Anterior cingulate cortex (tissue), 58 donors: ENCODE measurements around the gene LDLRAD4.
A peak's percentile ranks its signal among the peaks of the same experiment; 100 is the strongest.

ENCODE experiments used
- DNase-seq, 58 donors: peaks; one replicate each; lab custom pipeline; 2025; lab: John Stamatoyannopoulos, UW

The LDLRAD4 gene

DNA sequence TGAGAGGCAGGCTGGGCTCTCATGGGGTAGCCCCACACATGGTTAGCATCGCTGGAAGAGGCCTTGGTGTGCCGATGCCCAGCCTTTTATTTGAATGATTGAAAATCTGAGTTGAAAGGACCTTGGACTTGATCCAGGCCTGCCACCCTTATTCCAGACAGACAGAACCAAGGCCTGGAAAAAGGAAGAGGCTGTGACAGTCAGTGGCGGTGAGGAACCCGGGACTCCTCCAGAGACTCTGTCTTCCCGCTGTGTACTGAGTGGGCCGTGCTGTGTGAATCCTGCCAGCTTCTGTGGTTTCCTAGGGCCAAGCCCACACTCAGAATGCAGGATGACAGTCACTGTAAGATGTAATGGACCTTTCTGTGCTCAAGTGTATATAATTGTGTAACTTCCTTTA, 218.5 kb downstream of the LDLRAD4 start:
- no peak for DNase-seq

DNA sequence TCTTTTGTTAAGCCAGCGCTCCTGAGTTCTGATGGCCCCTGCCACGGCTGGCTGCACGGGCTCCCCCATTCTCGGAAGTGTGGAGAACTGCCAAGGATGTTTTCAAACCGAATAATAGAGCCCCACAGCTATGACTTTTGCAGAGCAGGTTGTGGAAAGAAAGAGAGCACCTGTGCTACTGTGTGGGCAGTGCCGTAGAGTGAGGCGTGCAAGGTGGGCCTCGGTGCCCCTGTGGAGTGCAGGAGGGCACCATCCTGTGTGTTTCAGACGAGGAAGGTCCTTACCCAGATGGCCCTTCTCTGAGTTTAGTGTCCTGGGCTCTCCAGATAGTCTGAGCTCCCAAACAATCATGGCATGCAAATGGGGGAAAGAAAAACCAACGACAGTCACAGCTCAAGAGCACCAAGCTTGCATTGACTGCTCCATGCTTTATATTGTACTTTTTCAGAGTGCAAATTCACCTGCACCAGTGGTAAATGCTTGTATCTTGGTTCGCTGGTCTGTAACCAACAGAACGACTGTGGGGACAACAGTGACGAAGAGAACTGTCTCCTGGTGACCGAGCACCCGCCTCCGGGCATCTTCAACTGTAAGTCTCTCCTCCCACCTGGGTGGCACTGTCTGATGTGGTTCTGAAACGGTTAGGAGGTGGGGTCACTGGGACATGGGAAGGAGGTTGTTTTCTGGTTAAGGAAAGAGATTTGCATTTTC, 219.4 kb downstream of the LDLRAD4 start:
- no peak for DNase-seq

DNA sequence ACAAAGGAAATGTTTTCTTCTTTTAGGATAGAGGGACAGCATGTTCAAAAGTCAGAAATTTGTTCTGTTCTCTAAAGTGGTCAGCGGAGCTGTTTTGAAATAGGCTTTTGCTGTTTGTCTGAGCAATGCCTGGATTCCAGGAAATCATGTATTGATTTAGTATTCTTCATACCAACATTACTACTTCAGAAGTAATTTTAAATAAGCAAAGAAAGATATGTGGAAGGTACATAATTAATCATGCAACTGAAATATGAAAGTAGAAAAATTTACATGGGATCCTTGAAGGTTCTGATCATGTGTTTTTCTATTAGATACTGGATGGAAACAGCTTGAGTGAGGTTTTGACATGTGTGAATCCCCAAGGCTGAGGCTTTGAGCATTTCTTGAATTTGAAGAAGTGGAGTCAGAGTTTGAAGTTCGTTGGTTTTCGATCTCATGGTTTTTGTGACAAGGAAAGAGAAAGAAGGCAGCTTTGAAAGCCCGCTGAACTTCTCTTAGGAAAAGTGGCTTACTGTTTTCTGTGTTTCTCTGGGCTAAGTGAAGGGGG, 220.0 kb downstream of the LDLRAD4 start:
- no peak for DNase-seq

DNA sequence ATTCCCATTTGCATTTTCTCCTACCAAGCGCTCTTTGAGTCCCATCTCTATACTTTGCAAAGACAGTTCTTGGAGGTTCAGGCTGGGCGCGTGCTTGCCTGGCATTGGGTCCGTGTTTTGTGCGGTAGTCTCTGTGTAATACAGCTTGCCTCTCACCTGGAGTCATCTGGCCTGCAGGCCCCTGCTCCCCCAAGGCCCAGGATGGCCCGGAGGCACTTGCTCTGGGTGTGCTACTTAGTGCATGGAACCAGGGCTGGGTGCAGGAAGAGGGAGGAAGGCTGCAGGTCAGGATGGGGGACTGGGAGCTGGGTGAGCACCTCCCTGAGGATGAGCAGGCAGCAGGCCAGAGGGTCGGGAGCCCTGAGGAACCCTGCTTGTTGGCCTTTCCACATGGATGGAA, 220.9 kb downstream of the LDLRAD4 start:
- no peak for DNase-seq

DNA sequence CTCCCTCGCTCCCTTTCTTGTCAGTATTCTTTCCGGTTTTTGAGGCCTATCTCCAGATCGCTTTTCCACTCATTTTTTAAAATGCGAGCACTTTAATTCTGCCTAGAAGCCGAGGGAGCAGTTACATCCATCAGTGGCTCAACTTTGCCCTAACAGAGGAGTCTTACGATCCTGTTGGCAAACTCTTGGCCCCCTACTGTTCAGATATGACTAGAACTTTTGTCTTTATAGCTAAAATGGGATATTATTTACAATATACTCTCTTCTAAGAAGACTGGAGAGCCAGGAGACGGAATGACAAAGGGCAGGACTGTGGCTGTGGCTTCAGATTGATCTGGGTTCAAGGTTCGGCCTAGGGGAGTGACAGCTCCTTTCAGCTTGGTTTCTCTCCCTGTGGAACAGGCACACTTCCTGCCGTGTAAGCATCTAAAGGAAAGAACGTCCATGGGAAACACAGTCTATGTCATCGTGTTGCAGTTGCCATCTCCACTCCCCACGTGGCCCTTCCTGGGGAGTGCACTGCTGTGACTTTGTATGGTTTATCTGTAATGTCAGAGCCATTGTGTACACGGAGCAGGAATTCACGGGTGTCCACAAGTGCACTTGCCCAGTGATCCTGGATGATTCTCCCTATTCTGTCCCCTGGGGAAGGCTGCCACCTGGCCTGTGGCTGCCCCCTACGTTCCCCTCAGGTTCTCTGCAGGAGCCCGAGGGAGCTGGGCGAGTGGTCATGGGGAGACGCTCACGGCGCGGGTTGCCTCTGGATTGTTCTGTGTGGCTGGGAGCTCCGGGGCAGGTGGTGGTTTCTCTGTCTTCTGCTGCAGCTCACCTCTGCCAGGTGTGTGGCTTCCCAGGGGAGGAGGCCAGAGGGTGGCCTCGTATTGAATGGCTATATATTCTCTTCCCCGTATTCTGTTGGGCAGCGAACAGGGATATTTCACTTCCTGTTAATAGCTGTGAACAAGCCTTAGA, 222.0 kb downstream of the LDLRAD4 start:
- no peak for DNase-seq

DNA sequence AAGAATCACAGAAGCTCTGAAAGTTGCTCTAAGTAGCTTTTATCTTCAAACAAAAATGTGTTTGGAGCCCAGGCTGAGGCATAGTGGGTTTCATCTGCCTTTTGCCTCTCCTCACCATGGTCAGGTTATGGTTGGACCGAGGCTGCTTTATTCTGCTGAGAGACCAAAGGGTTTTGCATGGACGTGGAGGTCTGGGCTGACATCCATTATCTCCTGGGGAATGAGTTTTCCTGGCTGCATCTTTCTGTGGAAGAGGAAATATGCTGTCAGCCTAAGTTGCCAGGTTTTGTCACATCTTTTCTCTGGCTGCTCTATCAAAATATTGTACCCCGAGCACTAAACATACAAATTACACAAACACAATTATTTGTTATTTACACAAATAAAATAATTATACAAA, 223.2 kb downstream of the LDLRAD4 start:
- DNase-seq, result no peak

DNA sequence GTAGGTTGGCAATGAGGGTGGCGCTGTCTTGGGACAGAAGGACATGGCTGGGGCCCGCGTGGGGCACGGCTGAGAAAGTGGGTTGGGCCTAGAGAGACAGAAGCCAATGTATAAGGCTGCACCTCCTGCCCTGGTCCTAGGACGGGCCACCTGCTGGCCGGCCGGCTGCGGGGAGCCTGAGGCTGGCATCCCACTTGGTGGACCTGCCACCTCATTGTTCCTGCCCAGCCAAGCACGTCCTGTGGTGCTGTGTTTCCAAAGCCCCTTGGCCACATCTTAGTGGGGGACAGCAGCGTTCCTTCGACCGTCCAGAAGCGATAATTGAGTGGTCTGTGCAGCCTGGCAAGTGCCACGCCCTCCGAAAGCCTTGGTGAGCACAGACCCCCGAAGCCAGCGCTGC, 223.9 kb downstream of the LDLRAD4 start:
- no peak for DNase-seq

DNA sequence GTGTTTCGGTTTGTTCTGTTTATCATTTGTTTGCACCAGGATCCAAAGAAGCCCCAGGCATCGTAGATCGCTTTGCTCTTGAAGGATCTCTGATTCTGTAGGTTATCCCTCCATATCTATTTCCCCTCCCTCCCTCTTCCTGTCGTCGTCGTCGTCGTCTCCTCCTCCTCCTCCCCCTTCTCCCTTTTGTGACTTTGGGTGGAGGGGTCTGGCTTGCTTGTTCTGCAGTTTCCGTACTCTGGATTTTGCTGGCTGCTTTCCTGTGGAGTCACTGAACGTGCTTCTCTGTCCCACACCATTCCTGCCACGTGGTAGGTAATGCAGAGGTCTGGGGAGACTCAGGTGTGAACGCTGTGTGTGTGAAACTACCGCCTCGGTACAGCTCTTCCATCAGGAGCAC, 225.0 kb downstream of the LDLRAD4 start:
- DNase-seq, result no peak

DNA sequence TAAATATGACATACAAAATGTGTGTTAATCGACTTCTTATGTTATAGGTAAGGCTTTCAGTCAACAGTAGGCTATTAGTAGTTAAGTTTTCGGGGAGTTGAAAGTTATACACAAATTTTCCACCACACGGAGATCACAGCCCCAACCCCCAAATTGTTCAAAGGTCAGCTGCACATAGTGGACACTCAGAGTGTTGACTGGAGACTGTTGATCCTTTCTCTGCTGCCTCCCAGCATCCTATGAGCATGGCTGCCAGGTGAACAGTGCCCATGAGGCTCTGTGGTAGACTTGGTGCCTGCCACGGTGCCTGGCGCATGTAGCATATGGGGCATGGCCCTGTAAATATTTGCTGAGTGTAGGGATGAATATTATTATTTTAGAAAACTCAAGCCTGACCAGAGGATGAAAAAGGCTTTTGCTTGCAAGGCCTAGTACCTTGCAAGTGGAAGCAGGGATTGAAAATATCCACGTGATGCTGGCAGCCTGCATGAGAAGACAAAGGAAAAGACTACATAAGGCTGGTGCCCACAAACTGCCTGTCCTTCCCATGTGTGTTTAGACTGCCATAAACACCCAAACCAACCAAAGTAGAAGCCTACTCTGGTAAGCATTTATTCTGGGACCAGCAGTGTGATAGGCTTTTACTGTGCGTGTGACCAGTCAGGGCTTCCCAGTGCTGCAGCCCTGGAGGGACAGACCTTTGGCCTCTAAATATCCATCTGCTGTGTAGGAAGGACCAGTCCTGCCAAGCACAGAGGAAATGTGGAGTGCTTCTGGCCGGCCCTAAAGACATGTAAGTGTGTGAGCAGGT, 226.1 kb downstream of the LDLRAD4 start:
- DNase-seq, result no peak

DNA sequence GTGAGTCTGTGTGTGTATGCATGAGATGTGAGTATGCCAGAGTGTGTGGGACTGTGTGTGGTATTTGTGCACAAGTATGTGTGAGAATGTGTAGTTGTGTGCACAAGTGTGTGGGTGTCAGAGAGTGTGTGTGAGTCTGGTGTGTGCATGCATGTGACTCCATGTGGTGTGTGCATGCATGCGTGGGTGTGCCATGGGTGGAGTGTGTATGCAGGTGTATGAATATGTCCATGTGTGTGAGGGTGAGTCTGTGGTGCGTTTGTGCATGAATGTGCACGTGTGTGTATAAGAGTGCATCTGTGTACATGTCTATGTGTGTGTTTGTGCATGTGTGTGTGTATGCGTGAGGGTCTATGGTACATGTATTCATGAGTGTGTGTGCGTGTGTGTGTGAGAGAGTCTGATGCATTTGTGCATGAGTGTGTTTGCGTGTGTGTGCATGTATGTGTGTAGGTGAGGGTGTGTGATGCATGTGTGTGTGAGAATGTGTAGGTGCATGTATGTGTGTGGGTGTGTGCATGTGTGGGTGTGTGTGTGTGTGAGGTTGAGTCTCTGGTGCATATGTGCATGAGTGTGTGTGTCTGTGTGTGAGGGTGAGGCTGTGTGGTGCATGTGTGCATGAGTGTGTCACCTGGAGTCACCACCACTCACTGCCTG, 226.8 kb downstream of the LDLRAD4 start:
- DNase-seq, result no peak

DNA sequence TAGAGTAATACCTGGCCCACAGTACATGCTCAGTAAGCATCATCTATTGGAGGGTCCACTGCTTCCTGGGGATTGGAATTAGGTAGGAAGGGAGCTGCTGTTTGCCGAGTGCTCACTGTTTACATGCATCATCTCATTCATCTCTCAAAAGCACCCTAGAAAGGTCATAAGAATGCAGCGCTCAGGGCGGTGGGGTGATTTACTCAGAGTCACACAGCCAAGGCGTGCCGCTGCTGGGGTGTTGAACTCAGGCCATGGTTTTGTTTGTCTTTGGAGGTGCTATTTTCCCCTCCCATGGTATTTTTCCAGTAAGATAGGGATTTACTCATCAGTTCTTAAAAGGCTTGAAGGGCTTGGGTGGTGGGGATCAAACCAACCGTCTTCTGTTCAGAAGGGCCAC, 227.5 kb downstream of the LDLRAD4 start:
- no peak for DNase-seq

DNA sequence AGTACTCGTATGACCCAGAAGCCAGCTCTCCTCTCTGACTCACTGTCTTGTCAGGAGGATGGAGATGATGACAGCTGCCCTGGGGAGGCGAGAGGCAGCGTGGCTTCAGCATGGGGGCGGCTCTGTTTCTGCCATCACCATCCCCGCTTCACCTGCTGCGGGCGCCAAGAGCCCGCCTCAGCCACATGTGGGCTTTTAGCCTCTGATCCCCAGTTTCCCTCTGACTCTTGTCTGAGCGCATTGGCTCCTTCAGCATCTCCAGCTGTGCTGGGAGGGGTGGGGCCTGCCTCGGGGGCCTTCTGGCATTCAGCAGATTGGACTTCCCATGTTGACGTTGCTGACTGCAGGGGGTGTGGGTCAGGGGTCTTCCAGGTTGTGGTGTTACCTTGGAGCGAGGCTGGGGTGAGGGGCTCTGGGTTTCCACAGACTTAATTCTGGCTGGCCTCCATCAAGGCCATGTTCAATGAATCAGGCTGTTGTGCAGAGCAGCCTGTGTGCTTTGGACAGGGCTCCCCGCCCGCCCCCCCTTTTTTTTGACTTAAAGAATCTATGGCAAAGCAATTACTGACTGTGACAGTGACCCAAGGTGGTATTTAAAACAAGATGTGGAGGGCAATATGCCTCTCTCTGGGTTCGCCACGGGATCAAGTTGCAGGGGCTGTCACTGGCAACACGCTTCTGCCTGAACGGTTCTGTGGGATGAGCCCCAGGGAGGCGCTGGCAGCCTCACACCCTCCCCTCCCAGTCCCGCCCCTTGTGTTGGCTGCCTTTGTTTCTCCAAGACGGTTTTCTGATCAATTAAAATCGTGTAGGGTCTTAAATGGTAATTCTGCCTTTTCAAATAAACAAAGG, 228.3 kb downstream of the LDLRAD4 start:
- DNase-seq, result no peak

DNA sequence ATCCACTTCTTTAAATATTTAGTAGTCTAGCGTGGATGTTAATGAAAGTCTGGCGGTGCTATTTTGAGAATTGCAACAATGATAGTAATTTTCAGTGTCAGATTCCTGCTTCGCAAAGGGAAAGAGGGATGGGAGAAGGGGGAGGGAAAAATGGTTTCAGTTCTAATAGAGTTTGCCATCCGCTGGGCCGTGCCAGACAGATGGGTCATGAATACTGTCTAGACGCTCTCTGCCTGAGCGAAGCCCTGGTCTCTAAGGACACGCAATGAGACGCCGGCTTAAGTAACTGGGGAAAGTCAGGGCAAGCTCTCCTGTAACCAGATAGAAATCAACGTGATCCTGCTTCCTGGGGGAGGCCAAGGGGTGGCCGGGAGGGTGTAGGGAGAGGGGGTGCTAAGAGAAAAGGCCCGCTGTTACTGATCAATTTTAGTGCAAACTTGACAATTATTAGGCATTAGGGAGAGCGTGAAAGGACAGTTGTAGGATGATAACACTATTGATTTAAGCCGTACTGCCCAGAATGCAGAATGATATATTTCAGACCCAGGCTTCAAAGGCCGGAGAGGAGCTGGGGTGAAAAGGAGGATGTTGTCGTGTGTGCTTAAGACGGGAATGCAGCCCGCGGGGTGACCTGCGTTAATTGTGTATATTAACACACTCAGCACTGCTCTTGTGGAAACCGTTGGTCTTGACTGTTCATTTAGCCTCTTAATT, 229.2 kb downstream of the LDLRAD4 start:
- peak in 9 of 58 donors; percentile 14 to 56 (median 28) for DNase-seq

DNA sequence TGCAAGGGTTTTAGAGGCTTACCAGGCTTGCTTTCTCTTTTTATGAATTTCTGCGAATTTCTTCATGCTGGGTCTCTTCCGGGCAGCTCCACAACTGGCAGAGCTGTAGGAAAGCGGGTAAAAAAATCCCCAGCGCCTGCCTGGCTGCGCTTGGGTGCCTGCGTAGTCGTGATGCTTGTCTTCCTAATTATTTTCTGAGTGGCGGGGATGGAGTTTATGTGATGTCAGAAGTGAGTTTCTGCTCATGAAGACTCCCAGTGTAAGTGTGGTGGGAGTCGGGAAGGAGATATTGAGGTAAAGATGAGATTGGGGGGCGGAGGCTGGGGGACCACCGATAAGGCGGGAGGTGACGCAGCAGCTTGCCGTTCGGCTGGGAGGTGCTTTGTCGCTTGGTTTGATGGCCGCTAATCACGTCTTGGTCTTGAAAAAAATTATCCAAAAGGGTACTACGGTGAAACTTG, 229.8 kb downstream of the LDLRAD4 start:
- DNase-seq, result no peak

DNA sequence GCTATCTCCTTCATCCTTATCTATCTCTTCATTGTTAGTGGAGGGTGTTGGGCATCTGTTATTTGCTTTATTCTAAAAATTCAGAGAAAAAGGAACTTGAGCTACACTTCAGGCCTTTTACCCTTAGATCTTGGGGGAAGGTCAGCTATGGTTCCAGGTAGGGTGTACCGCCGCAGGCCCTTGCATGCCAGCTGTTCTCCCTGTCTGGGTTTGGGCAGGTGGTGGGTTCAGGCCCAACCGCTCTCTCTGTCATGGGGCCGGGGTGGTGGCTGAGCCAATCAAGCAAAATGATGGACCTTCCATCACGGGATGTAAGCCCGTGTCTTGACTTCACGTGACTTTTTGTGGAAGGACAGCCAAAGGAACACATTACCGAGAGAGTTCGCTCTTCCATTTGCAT, 231.1 kb downstream of the LDLRAD4 start:
- no peak for DNase-seq

DNA sequence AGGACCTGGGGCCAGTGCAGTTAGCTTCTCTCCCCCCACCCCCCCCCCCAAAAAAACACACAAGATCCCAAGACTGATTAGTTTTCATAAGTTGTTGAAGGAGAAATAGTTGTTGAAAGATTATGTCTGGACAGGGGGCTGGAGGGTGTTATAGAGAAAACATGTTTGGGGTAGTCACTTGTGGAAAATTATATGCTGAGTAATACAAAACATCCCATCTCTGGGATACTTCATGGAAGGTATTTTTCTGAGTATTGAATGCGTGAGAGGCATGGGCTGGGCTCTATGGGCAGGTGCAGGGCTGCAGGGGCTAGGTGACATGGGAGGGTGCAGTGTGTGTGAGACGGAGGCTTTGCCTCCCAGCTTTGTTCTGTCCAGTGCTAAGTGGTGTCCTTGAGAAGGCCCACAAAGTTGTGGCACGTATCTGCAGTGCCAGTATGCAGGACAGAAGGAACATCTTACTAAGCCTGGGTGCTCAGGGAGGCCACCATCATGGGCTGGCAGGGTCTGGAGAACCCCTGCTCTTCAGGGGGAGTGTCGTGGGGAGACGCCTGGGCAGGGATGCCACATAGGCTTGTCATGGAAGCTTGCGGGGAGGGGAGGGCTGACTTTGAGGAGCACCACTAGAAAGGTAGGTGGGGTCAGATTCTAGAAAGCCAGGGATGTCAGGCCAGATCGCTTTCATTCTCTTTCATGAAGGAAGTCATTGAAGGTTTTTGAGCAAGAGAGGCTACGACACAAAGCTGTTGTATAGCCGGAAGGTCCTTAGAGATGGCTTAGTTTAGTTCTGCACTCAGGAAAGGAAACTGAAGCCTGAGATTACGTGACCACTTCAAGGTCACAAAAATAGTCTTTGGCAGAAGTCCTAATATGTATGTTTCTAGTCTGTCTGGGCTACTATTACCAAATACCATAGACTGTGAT, 232.0 kb downstream of the LDLRAD4 start:
- DNase-seq, result no peak

DNA sequence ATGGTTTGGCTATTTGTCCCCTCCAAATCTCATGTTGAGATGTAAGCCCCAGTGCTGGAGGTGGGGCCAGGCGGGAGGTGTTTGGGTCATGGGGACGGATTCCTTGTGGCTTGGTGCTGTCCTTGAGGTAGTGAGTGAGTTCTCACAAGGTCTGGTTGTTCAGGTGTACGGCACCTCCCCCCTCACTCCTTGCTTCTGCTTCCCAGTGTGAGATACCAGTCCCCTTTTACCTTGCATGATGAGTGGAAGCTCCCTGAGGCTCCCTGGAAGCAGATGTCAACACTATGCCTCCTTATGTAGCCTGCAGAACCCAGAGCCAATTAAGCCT, 232.6 kb downstream of the LDLRAD4 start:
- DNase-seq, result no peak
